Endothelial cell (in vitro differentiated cells): Measurements from ENCODE around the gene CCDC158. TPM values are rescaled to one million over a fixed set of nuclear protein-coding genes. Genes with fewer than 3 reads are reported as not detected.

ENCODE experiments used
- DNase-seq: peaks from one replicate; pipeline ENCODE4 v3.0.0; 2021; ENCODE audit warnings: low spot score
- H3K27ac Mint-ChIP-seq: one replicate; pipeline ENCODE4 v1.8.0; 2021; ENCODE audit warnings: mixed read lengths, inconsistent platforms; ENCODE audit not compliant: unreplicated experiment
- H3K27me3 Mint-ChIP-seq: one replicate; pipeline ENCODE4 v1.8.0; 2021; ENCODE audit warnings: mild to moderate bottlenecking, moderate library complexity, mixed read lengths, inconsistent platforms; ENCODE audit not compliant: unreplicated experiment
- H3K36me3 Mint-ChIP-seq: one replicate; pipeline ENCODE4 v1.8.0; 2021; ENCODE audit warnings: mild to moderate bottlenecking, low read depth, mixed read lengths, inconsistent platforms; ENCODE audit not compliant: unreplicated experiment
- H3K4me1 Mint-ChIP-seq: one replicate; pipeline ENCODE4 v1.8.0; 2021; ENCODE audit warnings: mild to moderate bottlenecking, mixed read lengths, inconsistent platforms; ENCODE audit not compliant: unreplicated experiment
- H3K4me3 Mint-ChIP-seq: one replicate; pipeline ENCODE4 v1.8.0; 2021; ENCODE audit warnings: mild to moderate bottlenecking, mixed read lengths, inconsistent platforms; ENCODE audit not compliant: unreplicated experiment
- H3K9me3 Mint-ChIP-seq: one replicate; pipeline ENCODE4 v1.8.0; 2021; ENCODE audit warnings: mixed read lengths, inconsistent platforms; ENCODE audit not compliant: unreplicated experiment
- total RNA-seq: library from RNA; stranded (reverse); fragmentation: NEBNext Ultra II Directional; extraction: Animal tissue kit (Norgen Biotek cat#: 25700); gene quantifications from one replicate; pipeline ENCODE4 v1.2.1, GENCODE V29; 2021; ENCODE audit not compliant: unreplicated experiment
- TF ChIP-seq, protein P1 (sequence below): fragments of 200-600 bp; sonication (generic); IDR thresholded peaks from one replicate; pipeline ENCODE4 v1.5.0; 2021; ENCODE audit warnings: antibody characterized with exemption; ENCODE audit not compliant: unreplicated experiment

The CCDC158 gene
- total RNA-seq, 1 donor from 2014 or later, result not detected

DNA sequence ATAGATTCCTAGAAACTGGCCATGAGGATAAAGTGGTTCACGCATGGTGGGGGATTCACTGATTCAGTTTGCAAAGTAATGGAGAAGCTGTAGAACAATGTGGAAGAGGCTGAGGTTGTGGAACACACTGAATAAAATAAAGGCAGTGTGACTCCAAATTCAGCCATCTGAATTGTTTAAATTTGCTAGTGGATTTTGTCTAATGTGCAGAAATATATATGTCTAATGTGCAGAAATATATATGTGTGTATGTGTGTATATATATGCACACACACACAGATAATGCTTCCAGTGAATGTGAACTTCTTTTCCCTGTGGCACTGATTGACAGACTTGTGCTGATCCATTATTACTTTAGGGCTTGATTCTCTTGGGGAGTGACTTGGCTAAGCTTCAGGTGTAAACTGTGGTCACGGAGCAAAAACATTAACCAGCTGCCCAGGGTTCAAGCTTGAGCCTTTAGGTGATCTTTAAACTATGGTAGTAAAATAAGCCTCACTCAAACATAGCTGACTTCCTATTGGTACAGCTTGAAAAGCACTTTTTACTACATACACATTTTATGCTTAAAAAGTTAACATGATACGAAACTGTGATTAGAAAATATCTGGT, 110.9 kb downstream of the CCDC158 start:
- H3K27ac Mint-ChIP-seq, result no peak overlapping the region
- no peak for DNase-seq
- peaks cover 4% of the 10 kb centered on the region for H3K27me3 Mint-ChIP-seq
- no peaks in the 10 kb centered on the region for H3K9me3 Mint-ChIP-seq
- peaks cover 8% of the 10 kb centered on the region for H3K36me3 Mint-ChIP-seq
- no peak overlapping the region for H3K4me3 Mint-ChIP-seq
- TF ChIP-seq, protein P1, sequence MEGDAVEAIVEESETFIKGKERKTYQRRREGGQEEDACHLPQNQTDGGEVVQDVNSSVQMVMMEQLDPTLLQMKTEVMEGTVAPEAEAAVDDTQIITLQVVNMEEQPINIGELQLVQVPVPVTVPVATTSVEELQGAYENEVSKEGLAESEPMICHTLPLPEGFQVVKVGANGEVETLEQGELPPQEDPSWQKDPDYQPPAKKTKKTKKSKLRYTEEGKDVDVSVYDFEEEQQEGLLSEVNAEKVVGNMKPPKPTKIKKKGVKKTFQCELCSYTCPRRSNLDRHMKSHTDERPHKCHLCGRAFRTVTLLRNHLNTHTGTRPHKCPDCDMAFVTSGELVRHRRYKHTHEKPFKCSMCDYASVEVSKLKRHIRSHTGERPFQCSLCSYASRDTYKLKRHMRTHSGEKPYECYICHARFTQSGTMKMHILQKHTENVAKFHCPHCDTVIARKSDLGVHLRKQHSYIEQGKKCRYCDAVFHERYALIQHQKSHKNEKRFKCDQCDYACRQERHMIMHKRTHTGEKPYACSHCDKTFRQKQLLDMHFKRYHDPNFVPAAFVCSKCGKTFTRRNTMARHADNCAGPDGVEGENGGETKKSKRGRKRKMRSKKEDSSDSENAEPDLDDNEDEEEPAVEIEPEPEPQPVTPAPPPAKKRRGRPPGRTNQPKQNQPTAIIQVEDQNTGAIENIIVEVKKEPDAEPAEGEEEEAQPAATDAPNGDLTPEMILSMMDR, result no peak
- H3K4me1 Mint-ChIP-seq, result peaks cover 6% of the 10 kb centered on the region

DNA sequence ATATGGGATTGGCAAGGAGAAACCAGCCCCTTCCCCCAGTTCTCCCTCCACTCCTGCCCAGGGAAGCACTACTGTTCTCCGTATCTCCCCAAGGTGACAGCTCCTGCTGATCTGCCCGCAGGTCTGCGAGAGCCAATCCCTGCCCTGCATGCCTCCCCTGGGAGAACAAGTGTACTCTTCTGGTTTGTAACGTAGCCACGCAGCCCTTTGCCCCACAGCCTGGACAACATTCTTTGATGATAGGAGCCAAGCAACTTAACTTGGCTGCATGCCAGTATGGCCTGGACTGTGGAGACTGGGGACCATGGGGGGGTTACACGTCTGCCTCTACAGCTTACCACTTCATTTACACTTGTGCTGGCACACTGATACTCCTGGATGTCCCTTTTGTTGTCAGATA, 112.4 kb downstream of the CCDC158 start:
- DNase-seq, result no peak
- Mint-ChIP-seq H3K4me1 (peaks cover 12% of the 10 kb centered on the region), H3K36me3 (peaks cover 8% of the 10 kb centered on the region), H3K27me3 (peaks cover 6% of the 10 kb centered on the region), H3K9me3 (no peaks in the 10 kb centered on the region), H3K4me3 (peak overlapping the region; percentile 29), H3K27ac (no peak overlapping the region)
- TF ChIP-seq, protein P1, result no peak

DNA sequence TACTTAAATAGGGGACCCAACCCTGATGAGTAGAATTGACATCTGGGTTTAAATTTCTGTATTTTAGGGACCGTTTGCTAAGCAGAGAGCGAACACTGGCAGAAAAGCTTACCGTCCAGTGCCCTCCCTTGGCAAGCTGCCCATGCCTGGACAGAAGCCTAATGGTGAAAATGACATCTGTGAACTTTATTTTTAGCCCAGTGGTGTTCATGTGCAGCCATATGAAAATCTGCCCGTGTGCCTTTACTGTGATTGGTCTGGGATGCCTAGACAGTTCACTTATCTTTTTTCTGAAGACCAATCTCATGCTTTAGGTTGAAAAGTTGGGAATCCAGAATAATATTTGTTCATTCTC, 113.3 kb downstream of the CCDC158 start:
- peaks cover 15% of the 10 kb centered on the region for H3K4me1 Mint-ChIP-seq
- TF ChIP-seq, protein P1, result no peak
- peaks cover 6% of the 10 kb centered on the region for H3K27me3 Mint-ChIP-seq
- DNase-seq, result no peak
- peaks cover 8% of the 10 kb centered on the region for H3K36me3 Mint-ChIP-seq
- peak overlapping the region; percentile 88 for H3K4me3 Mint-ChIP-seq
- no peaks in the 10 kb centered on the region for H3K9me3 Mint-ChIP-seq
- peak overlapping the region; percentile 25 for H3K27ac Mint-ChIP-seq

DNA sequence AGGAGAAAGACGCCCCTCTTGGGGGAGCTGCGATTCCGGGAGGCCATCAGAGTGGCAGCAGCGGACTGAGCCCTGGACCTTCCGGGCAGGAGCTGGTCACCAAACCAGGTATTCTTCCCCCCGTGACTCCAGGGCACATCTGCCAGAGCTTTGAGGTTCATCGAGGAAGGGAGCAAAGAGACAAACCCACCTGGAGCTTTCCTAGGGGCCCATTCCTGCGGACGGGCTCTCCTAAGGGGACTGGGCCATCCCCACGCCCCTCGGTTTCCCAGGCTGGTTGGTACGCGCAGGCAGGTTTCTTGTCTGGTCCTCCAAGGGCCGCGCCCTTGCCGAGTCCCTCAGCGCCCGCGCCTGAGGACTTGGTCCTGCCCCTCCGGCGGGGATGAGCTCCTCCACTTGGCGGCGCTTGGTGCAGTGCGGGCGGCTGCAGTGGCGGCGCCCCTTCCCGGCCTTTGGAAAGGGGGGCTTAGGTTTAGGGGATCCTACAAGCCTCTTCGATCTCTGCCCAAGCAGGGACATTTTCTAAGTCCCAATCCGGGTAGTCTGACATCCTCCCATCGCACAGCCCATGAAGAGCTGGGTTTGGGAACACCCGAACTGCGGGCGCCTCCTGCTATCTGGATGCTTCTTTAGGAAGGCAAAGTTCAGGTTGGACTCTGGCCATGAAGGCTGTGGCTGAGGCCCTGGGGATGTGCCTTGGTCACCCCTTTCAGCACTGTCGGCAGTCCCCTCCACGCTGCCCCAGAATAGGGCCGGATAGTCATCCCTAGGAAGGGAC, 113.9 kb downstream of the CCDC158 start:
- peaks cover 20% of the 10 kb centered on the region for H3K4me1 Mint-ChIP-seq
- peak overlapping the region; percentile 88 for H3K4me3 Mint-ChIP-seq
- TF ChIP-seq, protein P1, result no peak
- peak; percentile 47 for DNase-seq
- H3K9me3 Mint-ChIP-seq, result no peaks in the 10 kb centered on the region
- peak overlapping the region; percentile 25 for H3K27ac Mint-ChIP-seq
- peaks cover 6% of the 10 kb centered on the region for H3K27me3 Mint-ChIP-seq
- H3K36me3 Mint-ChIP-seq, result peaks cover 8% of the 10 kb centered on the region
